OCI-LY1 (cell line): ENCODE results near the gene VOPP1.
A peak's percentile ranks its signal among the peaks of the same experiment; 100 is the strongest.

Experiments
- CTCF ChIP-seq: fragments of 200-600 bp; sonication (generic), shearing (Covaris generic); IDR thresholded peaks from 2 replicates; pipeline ENCODE4 v1.5.1; 2017; ENCODE audit warnings: mild to moderate bottlenecking, antibody characterized with exemption, low read length, moderate library complexity, mixed read lengths
- EZH2 ChIP-seq: fragments of 200-600 bp; sonication (generic), shearing (Covaris generic); IDR thresholded peaks from 2 replicates; pipeline ENCODE4 v1.8.0; 2017; ENCODE audit warnings: borderline replicate concordance, mixed run types, mild to moderate bottlenecking, antibody characterized with exemption, low read length, moderate library complexity, mixed read lengths

- TF ChIP-seq EZH2, result no peak
- TF ChIP-seq CTCF, result peak; percentile 93
These were observed 139.1 kb downstream of the VOPP1 start for GRCh38 chr7:55432939-55433784.
